Measurements from ENCODE around the gene ITSN1.

GRCh38 chr21:33893917-33894316 is 251.6 kb downstream of the ITSN1 start:
- no peak for TF ChIP-seq CTCF (conservative IDR thresholded peaks at IDR 0.05; ENCODE audit: low read depth in 2 of 2)
- no peak for TF ChIP-seq JUNB (IDR thresholded peaks at IDR 0.05; ENCODE audit: unreplicated experiment)
- TF ChIP-seq POLR2AphosphoS5 (IDR thresholded peaks at IDR 0.05; ENCODE audit: low read depth) = no peak
- no peak for TF ChIP-seq EZH2 (IDR thresholded peaks at IDR 0.05; ENCODE audit: low read depth, unreplicated experiment)
- no peak for TF ChIP-seq REST (IDR thresholded peaks at IDR 0.05; ENCODE audit: unreplicated experiment)
- no peak for TF ChIP-seq CREB1 (CRISPR knock-in tag; IDR thresholded peaks at IDR 0.05; ENCODE audit: low read depth)
- no peak for TF ChIP-seq EZH2phosphoT487 (IDR thresholded peaks at IDR 0.05; ENCODE audit: unreplicated experiment)
- TF ChIP-seq ZNF331 (CRISPR knock-in tag; IDR thresholded peaks at IDR 0.05; ENCODE audit: low read depth) = no peak
- TF ChIP-seq STAT1 (IDR thresholded peaks at IDR 0.05; ENCODE audit: unreplicated experiment) = no peak
- no peak for TF ChIP-seq NANOG (IDR thresholded peaks at IDR 0.05; ENCODE audit: borderline replicate concordance)
- TF ChIP-seq ETS1 (IDR thresholded peaks at IDR 0.05) = no peak
